HUES64 (cell line): ENCODE data around the gene SLC4A5. TPM values are rescaled to one million over a fixed set of nuclear protein-coding genes. Genes with fewer than 3 reads are reported as not detected.

Experiments used
- H3K27ac ChIP-seq: 2 replicates; pipeline ENCODE4 v1.7.0; 2013; ENCODE audit warnings: low read depth, low read length, inconsistent platforms
- H3K27me3 ChIP-seq: 2 replicates; pipeline ENCODE4 v1.6.1; 2013; ENCODE audit warnings: mild to moderate bottlenecking, low read length; ENCODE audit not compliant: insufficient read depth
- H3K36me3 ChIP-seq: 2 replicates; pipeline ENCODE4 v1.6.1; 2013; ENCODE audit warnings: mild to moderate bottlenecking, low read length; ENCODE audit not compliant: insufficient read depth
- H3K4me1 ChIP-seq: 2 replicates; pipeline ENCODE4 v1.6.1; 2013; ENCODE audit warnings: mild to moderate bottlenecking, low read length, moderate library complexity; ENCODE audit not compliant: insufficient read depth
- H3K4me3 ChIP-seq: 2 replicates; pipeline ENCODE4 v1.5.1; 2013; ENCODE audit warnings: mild to moderate bottlenecking, low read length, moderate library complexity
- H3K9ac ChIP-seq: 2 replicates; pipeline ENCODE4 v1.6.1; 2013; ENCODE audit warnings: mild to moderate bottlenecking, low read depth, low read length
- H3K9me3 ChIP-seq: 2 replicates; pipeline ENCODE4 v1.6.1; 2013; ENCODE audit warnings: low read depth, low read length; ENCODE audit not compliant: insufficient read depth
- WGBS: fragments of 150-250, 120-280 bp; methylation state at CpG from one replicate; pipeline ENCODE4 v1.1.7; 2013; ENCODE audit warnings: missing lambda C conversion rate; 5-methylcytosine and 5-hydroxymethylcytosine counted together
- polyA plus RNA-seq, 2 experiments: library from polyadenylated mRNA; stranded (reverse); fragments of 50-300 nt; gene quantifications; one replicate each; pipeline ENCODE4 v1.2.3, GENCODE V29; 2013

Gene SLC4A5, protein sequence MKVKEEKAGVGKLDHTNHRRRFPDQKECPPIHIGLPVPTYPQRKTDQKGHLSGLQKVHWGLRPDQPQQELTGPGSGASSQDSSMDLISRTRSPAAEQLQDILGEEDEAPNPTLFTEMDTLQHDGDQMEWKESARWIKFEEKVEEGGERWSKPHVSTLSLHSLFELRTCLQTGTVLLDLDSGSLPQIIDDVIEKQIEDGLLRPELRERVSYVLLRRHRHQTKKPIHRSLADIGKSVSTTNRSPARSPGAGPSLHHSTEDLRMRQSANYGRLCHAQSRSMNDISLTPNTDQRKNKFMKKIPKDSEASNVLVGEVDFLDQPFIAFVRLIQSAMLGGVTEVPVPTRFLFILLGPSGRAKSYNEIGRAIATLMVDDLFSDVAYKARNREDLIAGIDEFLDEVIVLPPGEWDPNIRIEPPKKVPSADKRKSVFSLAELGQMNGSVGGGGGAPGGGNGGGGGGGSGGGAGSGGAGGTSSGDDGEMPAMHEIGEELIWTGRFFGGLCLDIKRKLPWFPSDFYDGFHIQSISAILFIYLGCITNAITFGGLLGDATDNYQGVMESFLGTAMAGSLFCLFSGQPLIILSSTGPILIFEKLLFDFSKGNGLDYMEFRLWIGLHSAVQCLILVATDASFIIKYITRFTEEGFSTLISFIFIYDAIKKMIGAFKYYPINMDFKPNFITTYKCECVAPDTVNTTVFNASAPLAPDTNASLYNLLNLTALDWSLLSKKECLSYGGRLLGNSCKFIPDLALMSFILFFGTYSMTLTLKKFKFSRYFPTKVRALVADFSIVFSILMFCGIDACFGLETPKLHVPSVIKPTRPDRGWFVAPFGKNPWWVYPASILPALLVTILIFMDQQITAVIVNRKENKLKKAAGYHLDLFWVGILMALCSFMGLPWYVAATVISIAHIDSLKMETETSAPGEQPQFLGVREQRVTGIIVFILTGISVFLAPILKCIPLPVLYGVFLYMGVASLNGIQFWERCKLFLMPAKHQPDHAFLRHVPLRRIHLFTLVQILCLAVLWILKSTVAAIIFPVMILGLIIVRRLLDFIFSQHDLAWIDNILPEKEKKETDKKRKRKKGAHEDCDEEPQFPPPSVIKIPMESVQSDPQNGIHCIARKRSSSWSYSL
- polyA plus RNA-seq (2013, experiment 1 of 2) = 0.15 TPM
- polyA plus RNA-seq (2013, experiment 2 of 2) = 0.89 TPM

GRCh38 chr2:74343316-74343715, at the start of gene SLC4A5:
Gene SLC4A5 (minus strand): TSS chr2:74343416. CDS start chr2:74315023, 28,393 bp downstream.
- H3K27me3 ChIP-seq = no peaks in the 10 kb centered on the region
- H3K36me3 ChIP-seq = no peaks in the 10 kb centered on the region
- no peaks in the 10 kb centered on the region for H3K9me3 ChIP-seq
- H3K4me3 ChIP-seq = no peak within 1 kb of the TSS
- H3K9ac ChIP-seq = no peak within 1 kb of the TSS
- no peaks in the 10 kb centered on the region for H3K4me1 ChIP-seq
- WGBS = 84% methylated on average over 2 of the region's 2 CpGs
- H3K27ac ChIP-seq = no peak within 1 kb of the TSS

DNA sequence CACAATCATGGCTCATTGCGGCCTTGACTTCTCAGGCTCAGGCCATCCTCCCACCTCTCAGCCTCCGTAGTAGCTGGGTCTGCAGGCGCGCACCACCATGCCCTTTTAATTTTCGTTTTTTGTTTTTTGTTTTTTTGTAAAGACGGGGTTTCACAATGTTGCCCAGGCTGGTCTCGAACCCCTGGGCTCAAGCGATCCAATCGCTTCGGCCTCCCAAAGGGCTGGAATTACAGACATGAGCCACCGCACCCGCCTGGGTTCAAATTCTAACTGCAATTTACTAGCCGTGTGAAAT, 49.2 kb upstream of the SLC4A5 start:
- WGBS = 85% methylated on average over 13 of the region's 13 CpGs
- peak overlapping the region; percentile 23; the same call in 1 of the 2 replicates for H3K27ac ChIP-seq
- H3K4me3 ChIP-seq = peak overlapping the region; percentile 85
- peak overlapping the region; percentile 97; the same call in 1 of the 2 replicates for H3K9ac ChIP-seq
- H3K4me1 ChIP-seq = peaks cover 12% of the 10 kb centered on the region
- no peaks in the 10 kb centered on the region for H3K9me3 ChIP-seq
- H3K27me3 ChIP-seq = no peaks in the 10 kb centered on the region
- no peaks in the 10 kb centered on the region for H3K36me3 ChIP-seq

DNA sequence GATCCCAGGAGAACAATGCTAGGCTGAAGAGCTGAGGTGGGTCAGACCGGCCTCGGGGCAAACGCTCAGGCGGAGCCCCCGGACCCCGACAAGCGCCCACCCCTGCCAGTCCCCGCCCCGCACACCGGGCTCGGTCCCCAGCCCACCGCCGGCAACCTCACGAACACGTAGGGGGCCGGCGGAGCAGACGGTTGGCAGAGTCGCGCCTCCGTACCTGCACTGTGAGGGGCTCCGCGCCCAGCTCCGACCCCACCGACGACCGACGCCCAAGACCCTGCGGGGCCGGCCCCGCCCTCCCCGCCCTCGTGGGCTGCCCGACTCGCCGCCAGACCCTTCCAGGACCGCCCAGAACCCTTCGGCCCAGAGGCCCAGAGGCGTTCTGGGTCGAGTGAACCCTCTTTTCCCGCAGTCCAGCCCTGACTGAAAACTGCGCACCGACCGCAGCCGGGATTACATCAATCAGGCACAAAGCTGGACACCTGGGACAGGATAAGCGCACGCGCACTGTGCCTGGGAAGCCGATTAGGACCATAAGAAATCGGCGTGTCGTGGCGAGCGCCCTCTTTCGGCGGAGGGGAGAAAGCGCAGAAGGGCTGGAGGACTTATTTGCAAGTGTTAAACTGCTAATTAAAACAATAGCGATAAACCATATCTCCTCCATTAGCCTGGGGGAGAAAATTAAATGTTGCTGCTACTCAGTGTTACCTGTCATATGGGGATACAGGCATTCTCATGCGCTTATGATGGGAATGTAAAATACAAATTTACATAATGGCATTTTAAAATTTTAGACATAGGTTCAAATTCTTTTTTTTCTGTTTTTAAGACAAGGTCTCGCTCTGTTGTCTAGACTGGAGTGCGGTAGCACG, 48.6 kb upstream of the SLC4A5 start:
- H3K9ac ChIP-seq = peak overlapping the region; percentile 97
- H3K4me3 ChIP-seq = peak overlapping the region; percentile 85
- no peaks in the 10 kb centered on the region for H3K9me3 ChIP-seq
- H3K36me3 ChIP-seq = no peaks in the 10 kb centered on the region
- peak overlapping the region; percentile 97 for H3K27ac ChIP-seq
- no peaks in the 10 kb centered on the region for H3K27me3 ChIP-seq
- WGBS = 3% methylated on average over 60 of the region's 62 CpGs
- H3K4me1 ChIP-seq = peaks cover 12% of the 10 kb centered on the region

- under 1% methylated on average over 11 of the region's 11 CpGs for WGBS
- Histone ChIP-seq H3K36me3 (no peaks in the 10 kb centered on the region), H3K4me3 (peak overlapping the region; percentile 85), H3K9me3 (no peaks in the 10 kb centered on the region), H3K27ac (peak overlapping the region; percentile 97), H3K4me1 (peaks cover 12% of the 10 kb centered on the region), H3K27me3 (no peaks in the 10 kb centered on the region), H3K9ac (peak overlapping the region; percentile 97)
These were observed 48.0 kb upstream of the SLC4A5 start for GRCh38 chr2:74391209-74391579.

GRCh38 chr2:74390606-74391005, 47.4 kb upstream of the SLC4A5 start:
- 64% methylated on average over 5 of the region's 5 CpGs for WGBS
- Histone ChIP-seq H3K9ac (peak overlapping the region; percentile 97; the same call in 1 of the 2 replicates), H3K4me1 (peaks cover 12% of the 10 kb centered on the region), H3K27ac (no peak overlapping the region), H3K36me3 (peaks cover 3% of the 10 kb centered on the region), H3K9me3 (no peaks in the 10 kb centered on the region), H3K27me3 (no peaks in the 10 kb centered on the region), H3K4me3 (peak overlapping the region; percentile 85)

GRCh38 chr2:74387346-74387745, 44.1 kb upstream of the SLC4A5 start:
- Histone ChIP-seq H3K9me3 (no peaks in the 10 kb centered on the region), H3K9ac (no peak overlapping the region), H3K36me3 (peaks cover 18% of the 10 kb centered on the region), H3K27ac (no peak overlapping the region), H3K27me3 (no peaks in the 10 kb centered on the region), H3K4me1 (peaks cover 12% of the 10 kb centered on the region), H3K4me3 (no peak overlapping the region)
- 98% methylated on average over 1 of the region's 1 CpG for WGBS

GRCh38 chr2:74385396-74385795, 42.2 kb upstream of the SLC4A5 start:
- no peaks in the 10 kb centered on the region for H3K27me3 ChIP-seq
- H3K27ac ChIP-seq = no peak overlapping the region
- H3K9ac ChIP-seq = no peak overlapping the region
- 90% methylated on average over 8 of the region's 8 CpGs for WGBS
- peaks cover 18% of the 10 kb centered on the region for H3K36me3 ChIP-seq
- H3K4me3 ChIP-seq = no peak overlapping the region
- H3K9me3 ChIP-seq = no peaks in the 10 kb centered on the region
- peaks cover 9% of the 10 kb centered on the region for H3K4me1 ChIP-seq

- 93% methylated on average over 3 of the region's 3 CpGs for whole genome bisulfite sequencing
- Histone ChIP-seq H3K27ac (no peak overlapping the region), H3K9me3 (no peaks in the 10 kb centered on the region), H3K4me1 (peaks cover 13% of the 10 kb centered on the region; the same call in 1 of the 2 replicates), H3K27me3 (no peaks in the 10 kb centered on the region), H3K36me3 (peaks cover 18% of the 10 kb centered on the region), H3K9ac (no peak overlapping the region), H3K4me3 (no peak overlapping the region)
These were observed 40.8 kb upstream of the SLC4A5 start for GRCh38 chr2:74384051-74384450.

DNA sequence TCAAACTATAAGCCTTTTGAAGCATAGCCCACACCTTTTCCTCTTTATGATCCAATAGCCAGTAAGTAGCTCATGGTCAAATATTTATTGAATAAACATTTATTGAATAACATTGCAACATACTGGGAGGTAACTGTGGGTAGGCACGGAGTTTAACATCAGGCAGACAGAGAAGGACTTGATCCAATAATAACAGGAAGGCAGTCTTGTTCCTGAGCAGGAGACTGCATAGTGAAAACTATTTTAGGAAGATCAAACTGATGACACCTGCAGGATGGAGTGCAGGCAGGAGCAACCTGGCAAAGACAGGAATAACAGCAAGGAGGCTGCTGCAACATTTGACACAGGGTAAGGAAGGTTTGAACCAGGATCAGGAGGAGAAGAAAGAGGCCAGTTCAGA, 40.0 kb upstream of the SLC4A5 start:
- Histone ChIP-seq H3K27ac (no peak overlapping the region), H3K27me3 (no peaks in the 10 kb centered on the region), H3K9me3 (no peaks in the 10 kb centered on the region), H3K36me3 (peaks cover 18% of the 10 kb centered on the region), H3K4me1 (peaks cover 16% of the 10 kb centered on the region; the same call in 1 of the 2 replicates), H3K9ac (no peak overlapping the region), H3K4me3 (no peak overlapping the region)
- 86% methylated on average over 1 of the region's 1 CpG for WGBS

DNA sequence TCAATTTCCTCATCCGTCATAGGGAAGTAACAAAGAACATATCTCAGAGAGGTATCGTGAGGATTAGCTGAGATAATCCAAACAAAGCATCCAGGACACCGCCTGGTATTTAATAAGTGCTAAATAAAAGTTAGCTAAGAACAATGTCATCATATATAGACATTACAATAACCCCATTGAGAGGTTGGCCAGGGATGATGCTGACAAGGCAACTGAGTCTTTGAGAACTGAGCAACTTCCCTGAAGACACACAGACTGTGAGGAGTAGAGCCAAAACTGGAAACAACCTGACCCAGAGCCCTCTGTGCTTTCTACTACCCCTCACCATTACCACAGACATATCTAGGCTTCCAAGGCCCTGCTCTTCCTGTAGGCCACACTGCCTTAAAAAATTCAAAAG, 38.5 kb upstream of the SLC4A5 start:
- Histone ChIP-seq H3K4me3 (no peak overlapping the region), H3K9me3 (no peaks in the 10 kb centered on the region), H3K27me3 (no peaks in the 10 kb centered on the region), H3K4me1 (peaks cover 16% of the 10 kb centered on the region; the same call in 1 of the 2 replicates), H3K36me3 (peaks cover 31% of the 10 kb centered on the region), H3K27ac (no peak overlapping the region), H3K9ac (no peak overlapping the region)
- WGBS = 100% methylated on average over 3 of the region's 3 CpGs
